AG04449 (cell line): ENCODE measurements around the gene MRPS18A.
A peak's percentile ranks its signal among the peaks of the same experiment; 100 is the strongest.
"Not testable (repeated sequence)": the region's sequence is repeated elsewhere in the genome, so short reads cannot be mapped to it uniquely, and the experiment has no call there.

Experiments used
- CTCF ChIA-PET: fragments of 350-600 bp; formaldehyde crosslinking; extraction: SDS; loops from one replicate; lab custom pipeline; 2021; ENCODE audit warnings: antibody characterized with exemption; lab: Yijun Ruan, JAX
- POLR2A ChIA-PET: fragments of 400-600, 350-600 bp; formaldehyde crosslinking; extraction: SDS; loops from one replicate; lab custom pipeline; 2020; ENCODE audit warnings: antibody characterized with exemption, inconsistent platforms; lab: Yijun Ruan, JAX
- DNase-seq: peaks from one replicate; pipeline ENCODE4 v3.0.0-alpha.2; 2010; ENCODE audit warnings: low read depth, low spot score
- H3K4me3 ChIP-seq: 2 replicates; pipeline ENCODE4 v1.5.1; 2011; ENCODE audit warnings: low read depth, mild to moderate bottlenecking, control low read depth, low read length
- CTCF ChIP-seq: IDR thresholded peaks from one replicate; pipeline ENCODE4 v1.5.1; 2011; ENCODE audit warnings: mild to moderate bottlenecking, moderate library complexity, low read length, control low read depth, inconsistent platforms; ENCODE audit not compliant: insufficient read depth; ENCODE audit errors: missing control alignments

Gene MRPS18A

GRCh38 chr6:43639984-43640800 is 47.4 kb downstream of the MRPS18A start:
- no peak overlapping the region for H3K4me3 ChIP-seq
- ChIA-PET CTCF (interaction anchor here (0.9 to 1.7 kb wide), 4 partner anchors 28 to 439 kb away, joined by 3 to 5 read pairs (median 4); no protein-coding TSS in a partner anchor), POLR2A (interaction anchor here (0.7 to 1.0 kb wide), 2 partner anchors 11 to 122 kb away, joined by 3 to 4 read pairs; partner anchors contain the start of gene GTPBP2)
- no peak for DNase-seq
- TF ChIP-seq CTCF = no peak

GRCh38 chr6:43636308-43636659 is 51.3 kb downstream of the MRPS18A start:
- H3K4me3 ChIP-seq = peak overlapping the region; percentile 91
- DNase-seq = no peak
- CTCF ChIA-PET = interaction anchor here (1.1 to 1.7 kb wide), 5 partner anchors 25 to 443 kb away, joined by 3 to 8 read pairs (median 3); no protein-coding TSS in a partner anchor
- no peak for TF ChIP-seq CTCF
- POLR2A ChIA-PET = interaction anchor here (1.3 kb wide), 1 partner anchor 9 kb away, joined by 4 read pairs; no protein-coding TSS in a partner anchor

GRCh38 chr6:43635387-43636307 is 51.9 kb downstream of the MRPS18A start, which contains the start of gene MAD2L1BP:
Gene MAD2L1BP, plus strand, starts transcription at chr6:43635840. Its CDS starts 36 bp downstream, at chr6:43635876.
- no peak for DNase-seq
- no peak for TF ChIP-seq CTCF
- ChIA-PET CTCF (interaction anchor here (1.3 to 1.7 kb wide), 4 partner anchors 25 to 443 kb away, joined by 3 to 8 read pairs (median 4); no protein-coding TSS in a partner anchor), POLR2A (interaction anchor here (0.6 to 1.3 kb wide), 2 partner anchors 8 to 10 kb away, joined by 4 read pairs; no protein-coding TSS in a partner anchor)
- peak within 1 kb of the TSS; percentile 91 for H3K4me3 ChIP-seq

GRCh38 chr6:43634702-43635303 is 52.8 kb downstream of the MRPS18A start:
- POLR2A ChIA-PET = interaction anchor here (0.6 kb wide), 1 partner anchor 8 kb away, joined by 4 read pairs; no protein-coding TSS in a partner anchor
- no peak overlapping the region for H3K4me3 ChIP-seq
- CTCF ChIA-PET = no interaction called here
- TF ChIP-seq CTCF = no peak
- DNase-seq = no peak

- DNase-seq, H3K4me3 ChIP-seq: not testable (repeated sequence)
- CTCF ChIA-PET = interaction anchor here (1.0 kb wide), 1 partner anchor 35 kb away, joined by 3 read pairs; no protein-coding TSS in a partner anchor
- POLR2A ChIA-PET = interaction anchor here (0.6 kb wide), 1 partner anchor 110 kb away, joined by 3 read pairs; no protein-coding TSS in a partner anchor
Measured at GRCh38 chr6:43633002-43633401, 54.6 kb downstream of the MRPS18A start.
